HL-60 (cell line): ENCODE results near the gene LIN7B.

Experiments
- TF ChIP-seq, protein P1 (sequence below): IDR thresholded peaks from one replicate; pipeline ENCODE4 v1.5.1; 2011; ENCODE audit warnings: low read length, control low read depth, inconsistent platforms; ENCODE audit not compliant: insufficient read depth
- TF ChIP-seq, protein P2 (sequence below): IDR thresholded peaks from 2 replicates; pipeline ENCODE4 v1.6.1; 2012; ENCODE audit warnings: low read depth; ENCODE audit not compliant: insufficient replicate concordance

DNA sequence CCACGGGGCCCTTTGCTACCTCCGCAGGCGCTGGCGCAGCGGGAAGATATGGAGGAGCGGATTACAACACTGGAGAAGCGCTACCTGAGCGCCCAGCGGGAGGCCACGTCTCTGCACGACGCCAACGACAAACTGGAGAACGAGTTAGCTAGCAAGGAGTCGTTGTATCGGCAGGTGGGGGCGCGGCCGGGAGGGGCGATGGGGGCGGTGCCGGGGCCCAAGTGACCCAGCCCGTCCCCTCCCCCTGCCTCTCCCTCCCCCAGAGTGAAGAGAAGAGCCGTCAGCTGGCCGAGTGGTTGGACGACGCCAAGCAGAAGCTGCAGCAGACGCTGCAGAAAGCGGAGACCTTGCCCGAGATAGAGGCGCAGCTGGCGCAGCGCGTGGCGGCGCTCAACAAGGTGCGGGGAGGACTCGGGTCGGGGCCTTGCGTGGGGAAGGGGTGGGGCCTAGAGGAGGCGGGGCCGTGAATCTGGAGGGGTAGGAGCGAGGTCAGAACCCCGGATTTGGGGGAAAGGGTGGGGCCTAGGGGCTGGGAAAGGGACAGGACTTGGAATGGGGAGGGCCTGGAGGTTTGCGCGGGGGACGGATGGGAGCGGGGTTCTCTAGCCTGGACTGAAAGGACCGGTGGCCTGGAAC, 18.9 kb downstream of the LIN7B start:
- TF ChIP-seq, protein P1, sequence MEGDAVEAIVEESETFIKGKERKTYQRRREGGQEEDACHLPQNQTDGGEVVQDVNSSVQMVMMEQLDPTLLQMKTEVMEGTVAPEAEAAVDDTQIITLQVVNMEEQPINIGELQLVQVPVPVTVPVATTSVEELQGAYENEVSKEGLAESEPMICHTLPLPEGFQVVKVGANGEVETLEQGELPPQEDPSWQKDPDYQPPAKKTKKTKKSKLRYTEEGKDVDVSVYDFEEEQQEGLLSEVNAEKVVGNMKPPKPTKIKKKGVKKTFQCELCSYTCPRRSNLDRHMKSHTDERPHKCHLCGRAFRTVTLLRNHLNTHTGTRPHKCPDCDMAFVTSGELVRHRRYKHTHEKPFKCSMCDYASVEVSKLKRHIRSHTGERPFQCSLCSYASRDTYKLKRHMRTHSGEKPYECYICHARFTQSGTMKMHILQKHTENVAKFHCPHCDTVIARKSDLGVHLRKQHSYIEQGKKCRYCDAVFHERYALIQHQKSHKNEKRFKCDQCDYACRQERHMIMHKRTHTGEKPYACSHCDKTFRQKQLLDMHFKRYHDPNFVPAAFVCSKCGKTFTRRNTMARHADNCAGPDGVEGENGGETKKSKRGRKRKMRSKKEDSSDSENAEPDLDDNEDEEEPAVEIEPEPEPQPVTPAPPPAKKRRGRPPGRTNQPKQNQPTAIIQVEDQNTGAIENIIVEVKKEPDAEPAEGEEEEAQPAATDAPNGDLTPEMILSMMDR: no peak
- TF ChIP-seq, protein P2, sequence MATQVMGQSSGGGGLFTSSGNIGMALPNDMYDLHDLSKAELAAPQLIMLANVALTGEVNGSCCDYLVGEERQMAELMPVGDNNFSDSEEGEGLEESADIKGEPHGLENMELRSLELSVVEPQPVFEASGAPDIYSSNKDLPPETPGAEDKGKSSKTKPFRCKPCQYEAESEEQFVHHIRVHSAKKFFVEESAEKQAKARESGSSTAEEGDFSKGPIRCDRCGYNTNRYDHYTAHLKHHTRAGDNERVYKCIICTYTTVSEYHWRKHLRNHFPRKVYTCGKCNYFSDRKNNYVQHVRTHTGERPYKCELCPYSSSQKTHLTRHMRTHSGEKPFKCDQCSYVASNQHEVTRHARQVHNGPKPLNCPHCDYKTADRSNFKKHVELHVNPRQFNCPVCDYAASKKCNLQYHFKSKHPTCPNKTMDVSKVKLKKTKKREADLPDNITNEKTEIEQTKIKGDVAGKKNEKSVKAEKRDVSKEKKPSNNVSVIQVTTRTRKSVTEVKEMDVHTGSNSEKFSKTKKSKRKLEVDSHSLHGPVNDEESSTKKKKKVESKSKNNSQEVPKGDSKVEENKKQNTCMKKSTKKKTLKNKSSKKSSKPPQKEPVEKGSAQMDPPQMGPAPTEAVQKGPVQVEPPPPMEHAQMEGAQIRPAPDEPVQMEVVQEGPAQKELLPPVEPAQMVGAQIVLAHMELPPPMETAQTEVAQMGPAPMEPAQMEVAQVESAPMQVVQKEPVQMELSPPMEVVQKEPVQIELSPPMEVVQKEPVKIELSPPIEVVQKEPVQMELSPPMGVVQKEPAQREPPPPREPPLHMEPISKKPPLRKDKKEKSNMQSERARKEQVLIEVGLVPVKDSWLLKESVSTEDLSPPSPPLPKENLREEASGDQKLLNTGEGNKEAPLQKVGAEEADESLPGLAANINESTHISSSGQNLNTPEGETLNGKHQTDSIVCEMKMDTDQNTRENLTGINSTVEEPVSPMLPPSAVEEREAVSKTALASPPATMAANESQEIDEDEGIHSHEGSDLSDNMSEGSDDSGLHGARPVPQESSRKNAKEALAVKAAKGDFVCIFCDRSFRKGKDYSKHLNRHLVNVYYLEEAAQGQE: no peak
